Neural cell (in vitro differentiated cells): ENCODE results near the gene UPF3A. TPM values are rescaled to one million over a fixed set of nuclear protein-coding genes. Genes with fewer than 3 reads are reported as not detected.
"Not testable (repeated sequence)": the region's sequence is repeated elsewhere in the genome, so short reads cannot be mapped to it uniquely, and the experiment has no call there.

ENCODE experiments used
- H2AFZ ChIP-seq: fragments of 200-600, 300-800 bp; sonication (generic), shearing (Covaris generic); 2 replicates; pipeline ENCODE4 v1.6.0; 2014; ENCODE audit warnings: low read depth, mild to moderate bottlenecking, antibody characterized with exemption, low read length, moderate library complexity
- H3F3A ChIP-seq: fragments of 200-600 bp; shearing (Covaris generic); 2 replicates; pipeline ENCODE4 v1.6.1; 2016; ENCODE audit warnings: mild to moderate bottlenecking, moderate library complexity, mixed read lengths, antibody characterized with exemption, low read length; ENCODE audit not compliant: insufficient read depth, poor library complexity, severe bottlenecking
- H3K27ac ChIP-seq: fragments of 200-600, 300-800 bp; sonication (generic), shearing (Covaris generic); 2 replicates; pipeline ENCODE4 v1.5.1; 2014; ENCODE audit warnings: mild to moderate bottlenecking, low read length, moderate library complexity
- H3K27me3 ChIP-seq: fragments of 300-800, 200-600 bp; sonication (generic), shearing (Covaris generic); 2 replicates; pipeline ENCODE4 v1.6.0; 2014; ENCODE audit warnings: mild to moderate bottlenecking, low read depth, low read length, moderate library complexity; ENCODE audit not compliant: insufficient read depth
- H3K36me3 ChIP-seq: fragments of 300-800, 200-600 bp; sonication (generic), shearing (Covaris generic); 2 replicates; pipeline ENCODE4 v1.5.1; 2014; ENCODE audit warnings: mild to moderate bottlenecking, antibody characterized with exemption, low read length, moderate library complexity; ENCODE audit not compliant: insufficient read depth
- H3K4me2 ChIP-seq: fragments of 300-800, 200-600 bp; sonication (generic), shearing (Covaris generic); 2 replicates; pipeline ENCODE4 v1.6.0; 2014; ENCODE audit warnings: mild to moderate bottlenecking, low read length
- H3K4me3 ChIP-seq: fragments of 300-800, 200-600 bp; sonication (generic), shearing (Covaris generic); 2 replicates; pipeline ENCODE4 v1.5.1; 2014; ENCODE audit warnings: mild to moderate bottlenecking, low read length, moderate library complexity
- H3K79me2 ChIP-seq: fragments of 200-600 bp; shearing (Covaris generic); replicated peaks from 2 replicates; pipeline ENCODE4 v1.6.0; 2014; ENCODE audit warnings: mild to moderate bottlenecking, low read length, moderate library complexity; ENCODE audit not compliant: insufficient read depth
- H3K9ac ChIP-seq: fragments of 300-800, 200-600 bp; sonication (generic), shearing (Covaris generic); 2 replicates; pipeline ENCODE4 v1.6.1; 2016; ENCODE audit warnings: mild to moderate bottlenecking, low read length, mixed read lengths
- H3K9me2 ChIP-seq: fragments of 200-600 bp; shearing (Covaris generic); 2 replicates; pipeline ENCODE4 v1.6.1; 2016; ENCODE audit warnings: mild to moderate bottlenecking, low read length, mixed read lengths; ENCODE audit not compliant: insufficient read depth
- H3K9me3 ChIP-seq: fragments of 200-600, 300-800 bp; sonication (generic), shearing (Covaris generic); 2 replicates; pipeline ENCODE4 v1.6.1; 2016; ENCODE audit warnings: mild to moderate bottlenecking, mixed run types, low read length, moderate library complexity, mixed read lengths
- H4K20me1 ChIP-seq: fragments of 200-600 bp; shearing (Covaris generic); 2 replicates; pipeline ENCODE4 v1.6.1; 2016; ENCODE audit warnings: mild to moderate bottlenecking, mixed run types; ENCODE audit not compliant: insufficient read depth
- CTCF ChIP-seq: fragments of 450-650 bp; IDR thresholded peaks from 2 replicates; pipeline ENCODE4 v1.5.1; 2014; ENCODE audit warnings: antibody characterized with exemption, mild to moderate bottlenecking, moderate library complexity; ENCODE audit not compliant: poor library complexity, severe bottlenecking
- EP300 ChIP-seq: fragments of 450-650 bp; conservative IDR thresholded peaks from 2 replicates; pipeline ENCODE4 v1.6.1; 2014; ENCODE audit warnings: antibody characterized with exemption, mild to moderate bottlenecking, moderate library complexity; ENCODE audit not compliant: poor library complexity, severe bottlenecking
- EZH2 ChIP-seq: fragments of 200-600, 300-800 bp; shearing (Covaris generic), sonication (generic); IDR thresholded peaks from 2 replicates; pipeline ENCODE4 v1.6.1; 2014; ENCODE audit warnings: antibody characterized with exemption, low read length, borderline replicate concordance, mild to moderate bottlenecking; ENCODE audit not compliant: insufficient read depth, poor library complexity, severe bottlenecking
- MXI1 ChIP-seq: fragments of 450-650 bp; conservative IDR thresholded peaks from 2 replicates; pipeline ENCODE4 v1.6.1; 2014; ENCODE audit warnings: antibody characterized with exemption, mild to moderate bottlenecking; ENCODE audit not compliant: poor library complexity, severe bottlenecking
- POLR2AphosphoS5 ChIP-seq: IDR thresholded peaks from 2 replicates; pipeline ENCODE4 v1.6.1; 2012
- RAD21 ChIP-seq: fragments of 450-650 bp; conservative IDR thresholded peaks from 2 replicates; pipeline ENCODE4 v1.6.1; 2014; ENCODE audit warnings: antibody characterized with exemption, mild to moderate bottlenecking, moderate library complexity
- REST ChIP-seq: IDR thresholded peaks from 2 replicates; pipeline ENCODE4 v1.6.1; 2012; ENCODE audit warnings: borderline replicate concordance
- SMC3 ChIP-seq: fragments of 450-650 bp; conservative IDR thresholded peaks from 2 replicates; pipeline ENCODE4 v1.6.1; 2014; ENCODE audit warnings: antibody characterized with exemption, mild to moderate bottlenecking, moderate library complexity; ENCODE audit not compliant: poor library complexity
- TAF1 ChIP-seq: IDR thresholded peaks from 2 replicates; pipeline ENCODE4 v1.6.1; 2012; ENCODE audit warnings: low read depth
- polyA plus RNA-seq: library from polyadenylated mRNA; depleted of rRNA; stranded (reverse); fragments of >200 nt; gene quantifications from 2 replicates; pipeline ENCODE4 v1.2.3, GENCODE V29; 2014

UPF3A gene
- polyA plus RNA-seq, 1 donor from 2014 or later: 277 TPM

GRCh38 chr13:114334305-114335053, 53.1 kb downstream of the UPF3A start:
- H2AFZ ChIP-seq: no peak overlapping the region
- H3K79me2 ChIP-seq: no peaks in the 10 kb centered on the region
- H3F3A ChIP-seq: no peaks in the 10 kb centered on the region
- H3K36me3 ChIP-seq: peaks cover 5% of the 10 kb centered on the region
- TF ChIP-seq REST (no peak), MXI1 (no peak), RAD21 (no peak), SMC3 (no peak), POLR2AphosphoS5 (no peak), EP300 (no peak), EZH2 (no peak), TAF1 (no peak), CTCF (no peak)
- H3K9ac ChIP-seq: no peak overlapping the region
- no peak overlapping the region for H3K4me3 ChIP-seq
- no peaks in the 10 kb centered on the region for H3K27me3 ChIP-seq
- no peak overlapping the region for H3K27ac ChIP-seq
- H3K9me3 ChIP-seq: no peaks in the 10 kb centered on the region
- no peaks in the 10 kb centered on the region for H3K9me2 ChIP-seq
- H3K4me2 ChIP-seq: no peak overlapping the region
- no peaks in the 10 kb centered on the region for H4K20me1 ChIP-seq

- not testable (repeated sequence) for H3K4me2 ChIP-seq, H3K9me3 ChIP-seq, H3K27ac ChIP-seq, H2AFZ ChIP-seq, H3K9ac ChIP-seq, H3K9me2 ChIP-seq, H3K4me3 ChIP-seq, H3F3A ChIP-seq, H4K20me1 ChIP-seq, H3K27me3 ChIP-seq, H3K36me3 ChIP-seq, H3K79me2 ChIP-seq
Measured at GRCh38 chr13:114336457-114336856, 55.1 kb downstream of the UPF3A start.

- no peak overlapping the region for H2AFZ ChIP-seq
- H3K9me3 ChIP-seq: no peaks in the 10 kb centered on the region
- no peak overlapping the region for H3K4me2 ChIP-seq
- TF ChIP-seq MXI1: no peak
- no peak for TF ChIP-seq RAD21
- no peak for TF ChIP-seq SMC3
- TF ChIP-seq TAF1: no peak
- TF ChIP-seq EP300: no peak
- no peak for TF ChIP-seq CTCF
- no peak for TF ChIP-seq POLR2AphosphoS5
- TF ChIP-seq EZH2: no peak
- no peak for TF ChIP-seq REST
- H3K9ac ChIP-seq: no peak overlapping the region
- H3K27me3 ChIP-seq: no peaks in the 10 kb centered on the region
- no peak overlapping the region for H3K27ac ChIP-seq
- no peaks in the 10 kb centered on the region for H3K79me2 ChIP-seq
- no peak overlapping the region for H3K4me3 ChIP-seq
- no peaks in the 10 kb centered on the region for H3K36me3 ChIP-seq
- H4K20me1 ChIP-seq: no peaks in the 10 kb centered on the region
- H3K9me2 ChIP-seq: no peaks in the 10 kb centered on the region
- no peaks in the 10 kb centered on the region for H3F3A ChIP-seq
Measured at GRCh38 chr13:114338959-114339358, 57.6 kb downstream of the UPF3A start.
